Hepatocyte (in vitro differentiated cells): ENCODE results near the gene KRT16.

ENCODE experiments used
- EZH2 ChIP-seq: fragments of 200-600 bp; sonication (generic); IDR thresholded peaks from 2 replicates; pipeline ENCODE4 v1.6.1; 2016; ENCODE audit warnings: antibody characterized with exemption, mild to moderate bottlenecking, borderline replicate concordance
- TF ChIP-seq, protein P1 (sequence below): fragments of 200-600 bp; sonication (generic); IDR thresholded peaks from 2 replicates; pipeline ENCODE4 v1.5.1; 2016; ENCODE audit warnings: antibody characterized with exemption, mild to moderate bottlenecking; ENCODE audit not compliant: poor library complexity

GRCh38 chr17:41658846-41659245 is 46.3 kb upstream of the KRT16 start:
- TF ChIP-seq, protein P1, sequence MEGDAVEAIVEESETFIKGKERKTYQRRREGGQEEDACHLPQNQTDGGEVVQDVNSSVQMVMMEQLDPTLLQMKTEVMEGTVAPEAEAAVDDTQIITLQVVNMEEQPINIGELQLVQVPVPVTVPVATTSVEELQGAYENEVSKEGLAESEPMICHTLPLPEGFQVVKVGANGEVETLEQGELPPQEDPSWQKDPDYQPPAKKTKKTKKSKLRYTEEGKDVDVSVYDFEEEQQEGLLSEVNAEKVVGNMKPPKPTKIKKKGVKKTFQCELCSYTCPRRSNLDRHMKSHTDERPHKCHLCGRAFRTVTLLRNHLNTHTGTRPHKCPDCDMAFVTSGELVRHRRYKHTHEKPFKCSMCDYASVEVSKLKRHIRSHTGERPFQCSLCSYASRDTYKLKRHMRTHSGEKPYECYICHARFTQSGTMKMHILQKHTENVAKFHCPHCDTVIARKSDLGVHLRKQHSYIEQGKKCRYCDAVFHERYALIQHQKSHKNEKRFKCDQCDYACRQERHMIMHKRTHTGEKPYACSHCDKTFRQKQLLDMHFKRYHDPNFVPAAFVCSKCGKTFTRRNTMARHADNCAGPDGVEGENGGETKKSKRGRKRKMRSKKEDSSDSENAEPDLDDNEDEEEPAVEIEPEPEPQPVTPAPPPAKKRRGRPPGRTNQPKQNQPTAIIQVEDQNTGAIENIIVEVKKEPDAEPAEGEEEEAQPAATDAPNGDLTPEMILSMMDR = no peak
- TF ChIP-seq EZH2 = no peak
